ENCODE data around the gene CASKIN1. TPM values are rescaled to one million over a fixed set of nuclear protein-coding genes. Genes with fewer than 3 reads are reported as not detected.

The CASKIN1 gene
- total and polyA plus RNA-seq, 2 experiments from 2014 or later, result 1.0 to 6.2 TPM

- no peaks in the 10 kb centered on the region for H3K79me2 ChIP-seq (replicated peaks; ENCODE audit: insufficient read depth)
- no peaks in the 10 kb centered on the region for H3K9me2 ChIP-seq (ENCODE audit: insufficient read depth)
- no peaks in the 10 kb centered on the region for H3K4me1 Mint-ChIP-seq
- TF ChIP-seq POLR2AphosphoS5 (IDR thresholded peaks at IDR 0.05; ENCODE audit: low read depth), result no peak
- no peak for TF ChIP-seq JUNB (IDR thresholded peaks at IDR 0.05; ENCODE audit: unreplicated experiment)
- TF ChIP-seq EZH2 (IDR thresholded peaks at IDR 0.05; ENCODE audit: low read depth, unreplicated experiment), result no peak
- no peak for TF ChIP-seq ETS1 (IDR thresholded peaks at IDR 0.05)
- no peak for TF ChIP-seq STAT1 (IDR thresholded peaks at IDR 0.05; ENCODE audit: unreplicated experiment)
- TF ChIP-seq ZNF331 (CRISPR knock-in tag; IDR thresholded peaks at IDR 0.05; ENCODE audit: low read depth), result no peak
- TF ChIP-seq ZNF462 (CRISPR knock-in tag; IDR thresholded peaks at IDR 0.05), result no peak
- no peak for TF ChIP-seq EZH2phosphoT487 (IDR thresholded peaks at IDR 0.05; ENCODE audit: unreplicated experiment)
- TF ChIP-seq ZNF114 (CRISPR knock-in tag; IDR thresholded peaks at IDR 0.05), result no peak
- H3K4me1 ChIP-seq (ENCODE audit: insufficient read depth), result no peaks in the 10 kb centered on the region; the same call in 1 of the 2 replicates
- no peaks in the 10 kb centered on the region for H3K36me3 Mint-ChIP-seq (ENCODE audit: low read depth)
- 0 out of 2 replicates have a peak, but pooled peaks cover 2% of the 10 kb centered on the region for H3F3A ChIP-seq (replicated peaks; ENCODE audit: low read depth)
- no peaks in the 10 kb centered on the region for H3K9me3 Mint-ChIP-seq
- no peak overlapping the region for H3K27ac Mint-ChIP-seq
- H3K4me2 ChIP-seq, result no peak overlapping the region
- H3K4me3 Mint-ChIP-seq, result no peak overlapping the region
- DNase-seq (ENCODE audit: low spot score), result no peak
- peaks cover 5% of the 10 kb centered on the region for H3K27me3 Mint-ChIP-seq (ENCODE audit: insufficient read depth, low read depth, poor library complexity)
- no peaks in the 10 kb centered on the region for H4K20me1 ChIP-seq (replicated peaks; ENCODE audit: insufficient read depth)
- ATAC-seq, result no peak
- H3K36me3 ChIP-seq (ENCODE audit: insufficient read depth), result no peaks in the 10 kb centered on the region
- no peak overlapping the region for H3K27ac ChIP-seq (ENCODE audit: low read depth)
- peaks cover 11% of the 10 kb centered on the region for H3K27me3 ChIP-seq (ENCODE audit: insufficient read depth)
- no peak overlapping the region for H3K4me3 ChIP-seq
- H2AFZ ChIP-seq, result no peak overlapping the region
Observed at GRCh38 chr16:2191446-2191706, 5.0 kb downstream of the CASKIN1 start.

All from GM23338 (cell line).